Sigmoid colon (tissue), 3 donors: ENCODE data around the gene GDF10.

ENCODE experiments used
- POLR2A ChIP-seq, 2 donors: fragments of 450-650 bp; IDR thresholded peaks; one replicate each; pipeline ENCODE4 v1.6.1; 2016; ENCODE audit warnings: antibody characterized with exemption in 2 of 2, mild to moderate bottlenecking in 2 of 2, moderate library complexity in 2 of 2
- TF ChIP-seq, protein P1 (sequence below), 4 experiments: fragments of 450-650 bp in 3 of 4; fragments of 200-600 bp in 1 of 4; IDR thresholded peaks; one replicate each; pipeline ENCODE4 v1.5.1; 2016 to 2019; ENCODE audit warnings: antibody characterized with exemption in 4 of 4, mild to moderate bottlenecking in 3 of 4, moderate library complexity in 2 of 4

GRCh38 chr10:47287805-47288204 lies 12.2 kb upstream of the GDF10 start:
- TF ChIP-seq, protein P1, sequence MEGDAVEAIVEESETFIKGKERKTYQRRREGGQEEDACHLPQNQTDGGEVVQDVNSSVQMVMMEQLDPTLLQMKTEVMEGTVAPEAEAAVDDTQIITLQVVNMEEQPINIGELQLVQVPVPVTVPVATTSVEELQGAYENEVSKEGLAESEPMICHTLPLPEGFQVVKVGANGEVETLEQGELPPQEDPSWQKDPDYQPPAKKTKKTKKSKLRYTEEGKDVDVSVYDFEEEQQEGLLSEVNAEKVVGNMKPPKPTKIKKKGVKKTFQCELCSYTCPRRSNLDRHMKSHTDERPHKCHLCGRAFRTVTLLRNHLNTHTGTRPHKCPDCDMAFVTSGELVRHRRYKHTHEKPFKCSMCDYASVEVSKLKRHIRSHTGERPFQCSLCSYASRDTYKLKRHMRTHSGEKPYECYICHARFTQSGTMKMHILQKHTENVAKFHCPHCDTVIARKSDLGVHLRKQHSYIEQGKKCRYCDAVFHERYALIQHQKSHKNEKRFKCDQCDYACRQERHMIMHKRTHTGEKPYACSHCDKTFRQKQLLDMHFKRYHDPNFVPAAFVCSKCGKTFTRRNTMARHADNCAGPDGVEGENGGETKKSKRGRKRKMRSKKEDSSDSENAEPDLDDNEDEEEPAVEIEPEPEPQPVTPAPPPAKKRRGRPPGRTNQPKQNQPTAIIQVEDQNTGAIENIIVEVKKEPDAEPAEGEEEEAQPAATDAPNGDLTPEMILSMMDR (IDR thresholded peaks at IDR 0.05) = no peak
- no peak for TF ChIP-seq POLR2A (IDR thresholded peaks at IDR 0.05)
